Measurements from ENCODE around the gene MUC4. TPM values are rescaled to one million over a fixed set of nuclear protein-coding genes. Genes with fewer than 3 reads are reported as not detected.
"Not testable (repeated sequence)": the region's sequence is repeated elsewhere in the genome, so short reads cannot be mapped to it uniquely, and the experiment has no call there.

Gene MUC4
- total RNA-seq, 1 donor from 2014 or later, result 0.60 TPM

GRCh38 chr3:195715583-195716266 lies 96.0 kb downstream of the MUC4 start:
- no peak overlapping the region for H3K4me3 Mint-ChIP-seq (ENCODE audit: low read depth)
- no peak for DNase-seq (ENCODE audit: low spot score, unreplicated experiment)
- H3K27me3 Mint-ChIP-seq, result peaks cover 13% of the 10 kb centered on the region
- peaks cover 3% of the 10 kb centered on the region for H3K9me3 Mint-ChIP-seq (ENCODE audit: low read depth)
- TF ChIP-seq CTCF (IDR thresholded peaks at IDR 0.05; ENCODE audit: unreplicated experiment), result no peak
- peaks cover 24% of the 10 kb centered on the region for H3K4me1 Mint-ChIP-seq (ENCODE audit: low read depth)
- H3K36me3 Mint-ChIP-seq (ENCODE audit: insufficient read depth), result peaks cover 15% of the 10 kb centered on the region
- H3K27ac Mint-ChIP-seq, result no peak overlapping the region

- Mint-ChIP-seq H3K4me1 (ENCODE audit: low read depth) (peaks cover 21% of the 10 kb centered on the region), H3K4me3 (ENCODE audit: low read depth) (no peak overlapping the region), H3K36me3 (ENCODE audit: insufficient read depth) (peaks cover 15% of the 10 kb centered on the region), H3K9me3 (ENCODE audit: low read depth) (peaks cover 3% of the 10 kb centered on the region), H3K27ac (no peak overlapping the region), H3K27me3 (peaks cover 13% of the 10 kb centered on the region)
- DNase-seq (ENCODE audit: low spot score, unreplicated experiment), result no peak
- TF ChIP-seq CTCF (IDR thresholded peaks at IDR 0.05; ENCODE audit: unreplicated experiment), result no peak
Observed at GRCh38 chr3:195715134-195715533, 96.6 kb downstream of the MUC4 start.

GRCh38 chr3:195714380-195715011 lies 97.2 kb downstream of the MUC4 start:
- TF ChIP-seq CTCF (IDR thresholded peaks at IDR 0.05; ENCODE audit: unreplicated experiment), result no peak
- peaks cover 3% of the 10 kb centered on the region for H3K9me3 Mint-ChIP-seq (ENCODE audit: low read depth)
- H3K4me3 Mint-ChIP-seq (ENCODE audit: low read depth), result no peak overlapping the region
- H3K27ac Mint-ChIP-seq, result no peak overlapping the region
- H3K4me1 Mint-ChIP-seq (ENCODE audit: low read depth), result peaks cover 19% of the 10 kb centered on the region
- peaks cover 15% of the 10 kb centered on the region for H3K36me3 Mint-ChIP-seq (ENCODE audit: insufficient read depth)
- DNase-seq (ENCODE audit: low spot score, unreplicated experiment), result no peak
- peaks cover 13% of the 10 kb centered on the region for H3K27me3 Mint-ChIP-seq

GRCh38 chr3:195713150-195713549 lies 98.6 kb downstream of the MUC4 start:
- not testable (repeated sequence) for H3K27me3 Mint-ChIP-seq

GRCh38 chr3:195712535-195712910 lies 99.2 kb downstream of the MUC4 start:
- H3K4me3 Mint-ChIP-seq (ENCODE audit: low read depth); H3K27ac Mint-ChIP-seq; DNase-seq (ENCODE audit: low spot score, unreplicated experiment); H3K4me1 Mint-ChIP-seq (ENCODE audit: low read depth); H3K9me3 Mint-ChIP-seq (ENCODE audit: low read depth); H3K27me3 Mint-ChIP-seq: not testable (repeated sequence)
- H3K36me3 Mint-ChIP-seq (ENCODE audit: insufficient read depth), result peaks cover 18% of the 10 kb centered on the region

More at GRCh38 chr3:195713150-195713549, 98.6 kb downstream of the MUC4 start:
- H3K27ac Mint-ChIP-seq; H3K9me3 Mint-ChIP-seq (ENCODE audit: low read depth); DNase-seq (ENCODE audit: low spot score, unreplicated experiment); H3K4me3 Mint-ChIP-seq (ENCODE audit: low read depth): not testable (repeated sequence)
- Mint-ChIP-seq H3K36me3 (ENCODE audit: insufficient read depth) (peaks cover 18% of the 10 kb centered on the region), H3K4me1 (ENCODE audit: low read depth) (peaks cover 13% of the 10 kb centered on the region)

- Mint-ChIP-seq H3K36me3 (ENCODE audit: insufficient read depth) (peaks cover 18% of the 10 kb centered on the region), H3K27me3 (peaks cover 3% of the 10 kb centered on the region), H3K4me1 (ENCODE audit: low read depth) (peaks cover 2% of the 10 kb centered on the region), H3K4me3 (ENCODE audit: low read depth) (no peak overlapping the region), H3K27ac (no peak overlapping the region), H3K9me3 (ENCODE audit: low read depth) (peaks cover 3% of the 10 kb centered on the region)
- no peak for DNase-seq (ENCODE audit: low spot score, unreplicated experiment)
- TF ChIP-seq CTCF (IDR thresholded peaks at IDR 0.05; ENCODE audit: unreplicated experiment), result no peak
Observed at GRCh38 chr3:195711813-195712534, 99.8 kb downstream of the MUC4 start.

- DNase-seq (ENCODE audit: low spot score, unreplicated experiment); H3K27me3 Mint-ChIP-seq; H3K4me1 Mint-ChIP-seq (ENCODE audit: low read depth); H3K9me3 Mint-ChIP-seq (ENCODE audit: low read depth); H3K4me3 Mint-ChIP-seq (ENCODE audit: low read depth); H3K27ac Mint-ChIP-seq: not testable (repeated sequence)
- peaks cover 18% of the 10 kb centered on the region for H3K36me3 Mint-ChIP-seq (ENCODE audit: insufficient read depth)
Observed at GRCh38 chr3:195711091-195711812, 100.5 kb downstream of the MUC4 start.

- not testable (repeated sequence) for H3K27ac Mint-ChIP-seq; H3K4me1 Mint-ChIP-seq (ENCODE audit: low read depth); H3K4me3 Mint-ChIP-seq (ENCODE audit: low read depth); DNase-seq (ENCODE audit: low spot score, unreplicated experiment); H3K27me3 Mint-ChIP-seq; H3K9me3 Mint-ChIP-seq (ENCODE audit: low read depth)
- H3K36me3 Mint-ChIP-seq (ENCODE audit: insufficient read depth), result peaks cover 13% of the 10 kb centered on the region
Observed at GRCh38 chr3:195710126-195710905, 101.4 kb downstream of the MUC4 start.
